ENCODE measurements around the gene DAAM2. TPM values are rescaled to one million over a fixed set of nuclear protein-coding genes. Genes with fewer than 3 reads are reported as not detected.

The DAAM2 gene
- polyA plus RNA-seq, 3 donors = not detected

DNA sequence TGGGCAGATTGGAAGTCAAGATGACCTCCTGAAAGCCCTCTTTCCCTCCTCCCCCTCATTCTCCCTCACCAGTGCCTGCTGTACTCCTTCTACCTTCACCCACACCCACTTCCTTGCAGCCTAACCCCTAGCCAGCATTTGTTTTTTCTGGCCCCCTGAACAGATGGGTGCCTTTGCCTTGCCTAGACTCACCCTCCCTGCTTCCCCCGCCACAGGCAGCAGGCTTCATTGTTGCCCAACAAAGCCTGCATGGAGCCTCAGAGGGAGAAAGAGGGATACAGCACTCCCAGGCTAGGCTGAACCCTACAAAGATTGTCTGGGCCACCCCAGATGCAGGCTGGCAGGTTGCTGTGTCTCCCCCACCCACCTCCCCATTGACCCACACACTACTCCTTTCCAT lies 139.4 kb downstream of the DAAM2 start:
- Histone ChIP-seq H3K27ac (ENCODE audit: low read depth in 1 of 2, low read length in 2 of 2) (no peak overlapping the region), H3K79me2 (ENCODE audit: insufficient read depth, low read length) (no peaks in the 10 kb centered on the region), H4K20me1 (ENCODE audit: insufficient read depth, low read length) (no peaks in the 10 kb centered on the region), H3K4me2 (replicated peaks; ENCODE audit: extremely low read depth, low read length, poor library complexity, severe bottlenecking) (no peak overlapping the region), H3K36me3 (replicated peaks in 1 of 2; ENCODE audit: control insufficient read depth in 1 of 2, insufficient read depth in 2 of 2, low read length in 2 of 2) (no peaks in the 10 kb centered on the region), H3K9ac (ENCODE audit: insufficient read depth, low read length, poor library complexity, severe bottlenecking) (no peak overlapping the region), H3K4me3 (replicated peaks in 1 of 3; ENCODE audit: low read depth in 2 of 3, low read length in 3 of 3) (no peak overlapping the region), H2AFZ (ENCODE audit: insufficient read depth, low read depth, low read length, poor library complexity, severe bottlenecking) (no peak overlapping the region), H3K4me1 (ENCODE audit: control insufficient read depth in 1 of 2, insufficient read depth in 2 of 2, low read length in 2 of 2) (peaks cover 0 to 6% of the 10 kb centered on the region in 2 donors), H3K27me3 (ENCODE audit: control insufficient read depth in 2 of 2, insufficient read depth in 2 of 2, low read length in 2 of 2) (peaks cover 23 to 40% of the 10 kb centered on the region in 2 donors), H3K9me3 (replicated peaks in 1 of 2; ENCODE audit: control insufficient read depth in 1 of 2, insufficient read depth in 1 of 2, low read length in 2 of 2) (no peaks in the 10 kb centered on the region)
- no peak for DNase-seq
- Mint-ChIP-seq H3K4me1 (peaks cover 2% of the 10 kb centered on the region), H3K27ac (no peak overlapping the region), H3K4me3 (no peak overlapping the region), H3K36me3 (no peaks in the 10 kb centered on the region), H3K9me3 (peaks cover 0 to 4% (median 0%) of the 10 kb centered on the region in 7 donors), H3K27me3 (ENCODE audit: low read depth in 3 of 3) (peaks cover 31 to 37% (median 36%) of the 10 kb centered on the region in 3 donors)
- TF ChIP-seq, protein P1, sequence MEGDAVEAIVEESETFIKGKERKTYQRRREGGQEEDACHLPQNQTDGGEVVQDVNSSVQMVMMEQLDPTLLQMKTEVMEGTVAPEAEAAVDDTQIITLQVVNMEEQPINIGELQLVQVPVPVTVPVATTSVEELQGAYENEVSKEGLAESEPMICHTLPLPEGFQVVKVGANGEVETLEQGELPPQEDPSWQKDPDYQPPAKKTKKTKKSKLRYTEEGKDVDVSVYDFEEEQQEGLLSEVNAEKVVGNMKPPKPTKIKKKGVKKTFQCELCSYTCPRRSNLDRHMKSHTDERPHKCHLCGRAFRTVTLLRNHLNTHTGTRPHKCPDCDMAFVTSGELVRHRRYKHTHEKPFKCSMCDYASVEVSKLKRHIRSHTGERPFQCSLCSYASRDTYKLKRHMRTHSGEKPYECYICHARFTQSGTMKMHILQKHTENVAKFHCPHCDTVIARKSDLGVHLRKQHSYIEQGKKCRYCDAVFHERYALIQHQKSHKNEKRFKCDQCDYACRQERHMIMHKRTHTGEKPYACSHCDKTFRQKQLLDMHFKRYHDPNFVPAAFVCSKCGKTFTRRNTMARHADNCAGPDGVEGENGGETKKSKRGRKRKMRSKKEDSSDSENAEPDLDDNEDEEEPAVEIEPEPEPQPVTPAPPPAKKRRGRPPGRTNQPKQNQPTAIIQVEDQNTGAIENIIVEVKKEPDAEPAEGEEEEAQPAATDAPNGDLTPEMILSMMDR (IDR thresholded peaks at IDR 0.05) = no peak
- intact Hi-C loops (cut with micrococcal nuclease) = no loop called here
- 100% methylated on average over 1 of the region's 1 CpG for WGBS (ENCODE audit: insufficient coverage)

DNA sequence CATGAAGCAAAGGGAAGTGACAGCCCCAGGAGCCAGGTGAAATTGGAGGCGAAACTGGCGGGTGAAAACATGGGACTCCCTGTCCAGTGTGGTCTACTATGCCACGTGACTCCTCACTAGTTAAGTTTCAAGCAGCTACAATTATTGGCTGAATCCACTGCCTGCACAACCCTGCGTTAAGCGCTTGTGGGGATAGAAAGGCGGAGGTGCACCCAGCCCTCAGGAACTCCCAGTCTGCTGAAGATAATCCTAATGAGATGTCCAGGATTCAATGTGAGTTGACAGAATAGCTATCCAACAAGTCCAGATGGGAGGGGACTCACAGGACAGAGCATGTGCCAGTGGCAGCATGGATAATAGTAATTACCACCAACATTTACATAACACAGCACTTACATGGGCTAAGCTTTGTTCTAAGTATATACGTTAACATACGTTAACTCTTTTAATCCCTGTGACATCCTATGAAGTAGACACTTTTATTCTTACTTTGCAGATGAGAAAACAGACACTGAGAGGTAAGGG lies 140.3 kb downstream of the DAAM2 start:
- Mint-ChIP-seq H3K4me3 (no peak overlapping the region), H3K9me3 (peaks cover 0 to 8% (median 0%) of the 10 kb centered on the region in 7 donors), H3K36me3 (no peaks in the 10 kb centered on the region), H3K27me3 (ENCODE audit: low read depth in 3 of 3) (peaks cover 31 to 39% (median 36%) of the 10 kb centered on the region in 3 donors), H3K4me1 (peaks cover 2% of the 10 kb centered on the region), H3K27ac (no peak overlapping the region)
- Histone ChIP-seq H3K9ac (ENCODE audit: insufficient read depth, low read length, poor library complexity, severe bottlenecking) (no peak overlapping the region), H3K36me3 (replicated peaks in 1 of 2; ENCODE audit: control insufficient read depth in 1 of 2, insufficient read depth in 2 of 2, low read length in 2 of 2) (no peaks in the 10 kb centered on the region), H3K79me2 (ENCODE audit: insufficient read depth, low read length) (no peaks in the 10 kb centered on the region), H4K20me1 (ENCODE audit: insufficient read depth, low read length) (no peaks in the 10 kb centered on the region), H3K4me3 (replicated peaks in 1 of 3; ENCODE audit: low read depth in 2 of 3, low read length in 3 of 3) (no peak overlapping the region), H2AFZ (ENCODE audit: insufficient read depth, low read depth, low read length, poor library complexity, severe bottlenecking) (no peak overlapping the region), H3K4me1 (ENCODE audit: control insufficient read depth in 1 of 2, insufficient read depth in 2 of 2, low read length in 2 of 2) (peaks cover 0 to 6% of the 10 kb centered on the region in 2 donors), H3K27me3 (ENCODE audit: control insufficient read depth in 2 of 2, insufficient read depth in 2 of 2, low read length in 2 of 2) (peaks cover 23 to 40% of the 10 kb centered on the region in 2 donors), H3K27ac (ENCODE audit: low read depth in 1 of 2, low read length in 2 of 2) (no peak overlapping the region), H3K4me2 (replicated peaks; ENCODE audit: extremely low read depth, low read length, poor library complexity, severe bottlenecking) (no peak overlapping the region), H3K9me3 (replicated peaks in 1 of 2; ENCODE audit: control insufficient read depth in 1 of 2, insufficient read depth in 1 of 2, low read length in 2 of 2) (no peaks in the 10 kb centered on the region)
- intact Hi-C loops (cut with micrococcal nuclease) = no loop called here
- no peak for DNase-seq
- TF ChIP-seq, protein P1 (IDR thresholded peaks at IDR 0.05) = no peak
- 90% methylated on average over 5 of the region's 8 CpGs for WGBS (ENCODE audit: insufficient coverage)

Measured in CD14-positive monocyte (primary cell).